Breast epithelium (tissue), 4 donors: ENCODE results near the gene SCUBE2. TPM values are rescaled to one million over a fixed set of nuclear protein-coding genes. Genes with fewer than 3 reads are reported as not detected.
"Not testable (repeated sequence)": the region's sequence is repeated elsewhere in the genome, so short reads cannot be mapped to it uniquely, and the experiment has no call there.

Experiments used
- DNase-seq, 2 donors: peaks; one replicate each; pipeline ENCODE4 v3.0.0-alpha.2; 2019; ENCODE audit warnings: low spot score in 2 of 2
- H3K27ac ChIP-seq, 2 donors: fragments of 200-600 bp; sonication (generic) in 1 of 2; one replicate each; pipeline ENCODE4 v1.5.1; 2016 to 2019; ENCODE audit warnings: mild to moderate bottlenecking in 1 of 2
- H3K27me3 ChIP-seq, 2 donors: fragments of 200-600 bp; sonication (generic) in 1 of 2; one replicate each; pipeline versions ENCODE4 v1.5.1 to v1.6.0; 2017 to 2019; ENCODE audit warnings: control low read depth in 1 of 2, mild to moderate bottlenecking in 1 of 2
- H3K36me3 ChIP-seq: fragments of 200-600 bp; one replicate; pipeline ENCODE4 v1.5.1; 2019
- H3K4me1 ChIP-seq, 2 donors: fragments of 200-600 bp; sonication (generic); one replicate each; pipeline ENCODE4 v1.5.1; 2016 to 2019; ENCODE audit warnings: control low read depth in 1 of 2
- H3K4me3 ChIP-seq, 3 donors: fragments of 200-600 bp; sonication (generic); 1 replicate in 2 of 3; 2 replicates in 1 of 3; pipeline ENCODE4 v1.5.1; 2016 to 2019; ENCODE audit warnings: mild to moderate bottlenecking in 3 of 3, moderate library complexity in 2 of 3
- H3K9me3 ChIP-seq, 2 donors: fragments of 200-600 bp; sonication (generic) in 1 of 2; one replicate each; pipeline ENCODE4 v1.5.1; 2016 to 2019; ENCODE audit warnings: control low read depth in 1 of 2
- POLR2A ChIP-seq: fragments of 450-650 bp; IDR thresholded peaks from one replicate; pipeline ENCODE4 v1.6.1; 2016; ENCODE audit warnings: antibody characterized with exemption, mild to moderate bottlenecking, moderate library complexity
- POLR2AphosphoS5 ChIP-seq, 3 donors: sonication (generic); formaldehyde crosslinking; IDR thresholded peaks; one replicate each; pipeline ENCODE4 v1.6.1; 2017; ENCODE audit warnings: antibody characterized with exemption in 3 of 3
- intact Hi-C: fragments of 100-400 bp; cut with DNase I; formaldehyde crosslinking; loops from one replicate; pipeline ENCODE4 v1.15.1; 2023; ENCODE audit warnings: low total_unique reads
- total RNA-seq, 3 donors: library from RNA; depleted of rRNA; stranded (reverse); fragments of >200 nt; gene quantifications; one replicate each; pipeline ENCODE4 v1.1.0, GENCODE V29; 2016
- TF ChIP-seq, protein P1 (sequence below), 3 donors: fragments of 450-650 bp; IDR thresholded peaks; one replicate each; pipeline ENCODE4 v1.5.1; 2016 to 2017; ENCODE audit warnings: antibody characterized with exemption in 3 of 3, mild to moderate bottlenecking in 3 of 3, moderate library complexity in 3 of 3

SCUBE2 gene
- total RNA-seq, 3 donors from 2014 or later = 35.7 to 139 (median 78.7) TPM

DNA sequence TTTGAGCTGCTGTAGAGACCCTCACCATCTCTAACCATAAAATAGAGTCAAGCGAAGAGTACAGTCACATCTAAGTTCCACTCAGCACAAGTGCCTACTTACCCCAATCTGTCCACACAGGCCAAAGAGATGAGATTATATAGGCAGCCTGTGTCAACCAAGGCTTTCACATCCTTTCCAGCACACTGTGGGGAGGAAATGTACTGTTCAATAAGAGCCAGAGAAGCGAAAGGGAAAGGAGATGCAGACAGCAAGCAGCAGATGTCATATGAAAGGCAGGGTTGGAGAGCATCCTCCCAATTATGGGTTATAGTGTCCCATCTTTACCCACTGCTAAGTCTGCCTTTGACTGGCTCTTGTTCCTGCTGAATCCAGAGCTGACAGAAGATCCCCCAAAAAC, 104.0 kb downstream of the SCUBE2 start:
- H3K4me3 ChIP-seq = no peak overlapping the region
- H3K36me3 ChIP-seq = no peaks in the 10 kb centered on the region
- no peaks in the 10 kb centered on the region for H3K9me3 ChIP-seq
- intact Hi-C loops = no loop called here
- H3K27ac ChIP-seq = no peak overlapping the region
- no peaks in the 10 kb centered on the region for H3K4me1 ChIP-seq
- no peak for DNase-seq
- no peak for TF ChIP-seq POLR2AphosphoS5 (IDR thresholded peaks at IDR 0.05)
- H3K27me3 ChIP-seq = no peaks in the 10 kb centered on the region

DNA sequence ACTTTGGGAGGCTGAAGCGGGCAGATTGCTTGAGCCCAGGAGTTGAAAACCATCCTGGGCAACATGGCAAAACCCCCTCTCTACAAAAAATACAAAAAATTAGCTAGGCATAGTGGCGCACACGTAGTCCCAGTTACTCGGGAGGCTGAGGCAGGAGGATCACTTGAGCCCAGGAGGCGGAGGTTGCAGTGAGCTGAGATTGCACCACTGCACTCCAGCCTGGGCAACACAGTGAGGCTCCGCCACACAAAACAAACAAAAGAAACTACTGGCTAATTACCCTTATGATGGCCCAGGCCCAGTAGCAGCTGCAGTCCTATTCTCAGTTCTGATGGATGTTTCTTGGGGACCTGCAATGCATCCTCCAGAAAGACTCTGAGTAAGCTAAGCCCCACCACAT, 104.6 kb downstream of the SCUBE2 start:
- H3K27me3 ChIP-seq, H3K9me3 ChIP-seq, H3K36me3 ChIP-seq, H3K27ac ChIP-seq, H3K4me3 ChIP-seq, H3K4me1 ChIP-seq, intact Hi-C loops, DNase-seq: not testable (repeated sequence)

- Histone ChIP-seq H3K4me3 (no peak overlapping the region), H3K27me3 (no peaks in the 10 kb centered on the region), H3K27ac (no peak overlapping the region), H3K36me3 (no peaks in the 10 kb centered on the region), H3K4me1 (no peaks in the 10 kb centered on the region), H3K9me3 (no peaks in the 10 kb centered on the region)
- TF ChIP-seq, protein P1, sequence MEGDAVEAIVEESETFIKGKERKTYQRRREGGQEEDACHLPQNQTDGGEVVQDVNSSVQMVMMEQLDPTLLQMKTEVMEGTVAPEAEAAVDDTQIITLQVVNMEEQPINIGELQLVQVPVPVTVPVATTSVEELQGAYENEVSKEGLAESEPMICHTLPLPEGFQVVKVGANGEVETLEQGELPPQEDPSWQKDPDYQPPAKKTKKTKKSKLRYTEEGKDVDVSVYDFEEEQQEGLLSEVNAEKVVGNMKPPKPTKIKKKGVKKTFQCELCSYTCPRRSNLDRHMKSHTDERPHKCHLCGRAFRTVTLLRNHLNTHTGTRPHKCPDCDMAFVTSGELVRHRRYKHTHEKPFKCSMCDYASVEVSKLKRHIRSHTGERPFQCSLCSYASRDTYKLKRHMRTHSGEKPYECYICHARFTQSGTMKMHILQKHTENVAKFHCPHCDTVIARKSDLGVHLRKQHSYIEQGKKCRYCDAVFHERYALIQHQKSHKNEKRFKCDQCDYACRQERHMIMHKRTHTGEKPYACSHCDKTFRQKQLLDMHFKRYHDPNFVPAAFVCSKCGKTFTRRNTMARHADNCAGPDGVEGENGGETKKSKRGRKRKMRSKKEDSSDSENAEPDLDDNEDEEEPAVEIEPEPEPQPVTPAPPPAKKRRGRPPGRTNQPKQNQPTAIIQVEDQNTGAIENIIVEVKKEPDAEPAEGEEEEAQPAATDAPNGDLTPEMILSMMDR (IDR thresholded peaks at IDR 0.05) = no peak
- TF ChIP-seq POLR2AphosphoS5 (IDR thresholded peaks at IDR 0.05) = no peak
- no peak for TF ChIP-seq POLR2A
- DNase-seq = no peak
- intact Hi-C loops = no loop called here
These were observed 105.9 kb downstream of the SCUBE2 start for GRCh38 chr11:8985462-8985861.

- no peaks in the 10 kb centered on the region for H3K9me3 ChIP-seq
- no peaks in the 10 kb centered on the region for H3K27me3 ChIP-seq
- intact Hi-C loops = no loop called here
- no peak for DNase-seq
- no peak overlapping the region for H3K27ac ChIP-seq
- no peaks in the 10 kb centered on the region for H3K36me3 ChIP-seq
- TF ChIP-seq POLR2AphosphoS5 (IDR thresholded peaks at IDR 0.05) (no peak), POLR2A (no peak)
- TF ChIP-seq, protein P1 (IDR thresholded peaks at IDR 0.05) = no peak
- H3K4me1 ChIP-seq = no peaks in the 10 kb centered on the region
- H3K4me3 ChIP-seq = no peak overlapping the region
These were observed 107.8 kb downstream of the SCUBE2 start for GRCh38 chr11:8983552-8983951.

DNA sequence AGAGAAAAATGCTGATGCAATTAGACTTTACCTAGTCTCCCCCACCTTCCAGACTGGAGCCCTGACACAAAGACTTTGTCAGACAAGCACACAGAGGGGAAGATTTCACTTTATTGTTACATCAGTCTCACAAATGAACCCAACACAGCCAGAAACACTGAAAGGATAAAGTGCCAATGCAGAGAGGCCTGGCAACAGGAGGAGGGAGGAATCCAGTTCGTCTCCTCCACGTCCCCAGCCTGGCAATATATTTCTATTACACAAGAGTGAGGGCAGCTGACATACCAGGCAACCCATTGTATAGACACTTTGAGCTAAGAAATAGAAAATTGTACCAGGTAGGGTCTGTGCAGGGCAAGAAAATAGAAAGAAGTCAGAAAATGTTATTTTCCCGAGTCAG, 110.9 kb downstream of the SCUBE2 start:
- no peaks in the 10 kb centered on the region for H3K4me1 ChIP-seq
- H3K27ac ChIP-seq = no peak overlapping the region
- intact Hi-C loops = no loop called here
- no peaks in the 10 kb centered on the region for H3K36me3 ChIP-seq
- DNase-seq = no peak
- no peaks in the 10 kb centered on the region for H3K27me3 ChIP-seq
- H3K4me3 ChIP-seq = no peak overlapping the region
- no peaks in the 10 kb centered on the region for H3K9me3 ChIP-seq
- TF ChIP-seq POLR2A (no peak), POLR2AphosphoS5 (IDR thresholded peaks at IDR 0.05) (no peak)
- TF ChIP-seq, protein P1 (IDR thresholded peaks at IDR 0.05) = no peak

- H3K4me3 ChIP-seq, intact Hi-C loops, H3K4me1 ChIP-seq: not testable (repeated sequence)
These were observed 112.0 kb downstream of the SCUBE2 start for GRCh38 chr11:8979365-8979764.

GRCh38 chr11:8973121-8973520, 118.3 kb downstream of the SCUBE2 start:
- intact Hi-C loops = no loop called here
- H3K9me3 ChIP-seq = no peaks in the 10 kb centered on the region
- TF ChIP-seq, protein P1 (IDR thresholded peaks at IDR 0.05) = no peak
- TF ChIP-seq POLR2A (no peak), POLR2AphosphoS5 (IDR thresholded peaks at IDR 0.05) (no peak)
- DNase-seq = no peak
- no peaks in the 10 kb centered on the region for H3K36me3 ChIP-seq
- H3K4me1 ChIP-seq = no peaks in the 10 kb centered on the region
- H3K27me3 ChIP-seq = no peaks in the 10 kb centered on the region
- no peak overlapping the region for H3K4me3 ChIP-seq
- no peak overlapping the region for H3K27ac ChIP-seq

More at GRCh38 chr11:8979365-8979764, 112.0 kb downstream of the SCUBE2 start:
- DNase-seq, H3K27ac ChIP-seq, H3K36me3 ChIP-seq, H3K9me3 ChIP-seq, H3K27me3 ChIP-seq: not testable (repeated sequence)
